ENCODE results near the gene SLC27A1.

DNA sequence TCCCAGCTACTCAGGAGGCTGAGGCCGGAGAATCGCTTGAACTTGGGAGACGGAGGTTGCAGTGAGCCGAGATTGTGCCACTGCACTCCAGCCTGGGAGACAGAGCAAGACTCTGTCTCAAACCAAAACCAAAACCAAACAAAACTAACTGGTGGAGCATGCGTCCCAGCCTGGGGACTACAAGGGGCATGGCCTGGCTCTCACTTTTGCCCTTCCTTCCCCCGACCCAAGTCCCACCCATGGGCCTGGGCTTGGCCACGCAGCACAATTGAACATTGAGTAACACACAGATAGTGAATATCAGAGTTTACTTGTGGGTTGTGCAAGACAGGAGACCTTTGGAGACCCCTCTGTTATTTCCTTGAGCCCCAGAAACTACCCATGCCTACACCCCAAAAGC is 35.1 kb upstream of the SLC27A1 start:
- TF ChIP-seq CTCF (IDR thresholded peaks at IDR 0.05; ENCODE audit: poor library complexity) (no peak), EZH2 (IDR thresholded peaks at IDR 0.05; ENCODE audit: borderline replicate concordance) (no peak), EZH2phosphoT487 (IDR thresholded peaks at IDR 0.05; ENCODE audit: low read depth, severe bottlenecking, unreplicated experiment) (no peak)
